ENCODE data around the gene PTPN13.

The PTPN13 gene

DNA sequence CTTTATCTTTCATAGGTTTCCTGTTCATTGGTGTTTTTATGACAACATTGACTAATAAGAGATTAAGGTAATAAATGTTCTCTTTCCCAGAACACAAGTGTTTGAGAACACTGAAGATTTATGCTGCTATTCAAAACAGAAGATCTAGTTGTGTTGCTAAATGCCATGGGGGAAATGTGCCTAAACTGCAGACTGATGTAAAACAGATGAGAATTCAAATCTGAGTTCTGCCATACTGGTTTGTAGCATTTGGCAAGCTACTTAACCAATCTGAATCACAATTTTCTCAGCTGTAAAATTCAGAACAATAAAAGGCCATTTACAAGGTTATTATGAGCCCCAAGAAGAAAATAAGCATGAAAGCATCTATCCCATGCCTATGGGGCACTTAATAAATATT lies 252.8 kb downstream of the PTPN13 start:
- H2AFZ ChIP-seq = no peak overlapping the region
- H3K4me3 ChIP-seq (ENCODE audit: low read depth, low read length) = no peak overlapping the region
- TF ChIP-seq, protein P1, sequence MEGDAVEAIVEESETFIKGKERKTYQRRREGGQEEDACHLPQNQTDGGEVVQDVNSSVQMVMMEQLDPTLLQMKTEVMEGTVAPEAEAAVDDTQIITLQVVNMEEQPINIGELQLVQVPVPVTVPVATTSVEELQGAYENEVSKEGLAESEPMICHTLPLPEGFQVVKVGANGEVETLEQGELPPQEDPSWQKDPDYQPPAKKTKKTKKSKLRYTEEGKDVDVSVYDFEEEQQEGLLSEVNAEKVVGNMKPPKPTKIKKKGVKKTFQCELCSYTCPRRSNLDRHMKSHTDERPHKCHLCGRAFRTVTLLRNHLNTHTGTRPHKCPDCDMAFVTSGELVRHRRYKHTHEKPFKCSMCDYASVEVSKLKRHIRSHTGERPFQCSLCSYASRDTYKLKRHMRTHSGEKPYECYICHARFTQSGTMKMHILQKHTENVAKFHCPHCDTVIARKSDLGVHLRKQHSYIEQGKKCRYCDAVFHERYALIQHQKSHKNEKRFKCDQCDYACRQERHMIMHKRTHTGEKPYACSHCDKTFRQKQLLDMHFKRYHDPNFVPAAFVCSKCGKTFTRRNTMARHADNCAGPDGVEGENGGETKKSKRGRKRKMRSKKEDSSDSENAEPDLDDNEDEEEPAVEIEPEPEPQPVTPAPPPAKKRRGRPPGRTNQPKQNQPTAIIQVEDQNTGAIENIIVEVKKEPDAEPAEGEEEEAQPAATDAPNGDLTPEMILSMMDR (IDR thresholded peaks at IDR 0.05) = no peak
- no peaks in the 10 kb centered on the region for H3K79me2 ChIP-seq
- no peak overlapping the region for H3K4me2 ChIP-seq (ENCODE audit: low read length)
- no peak overlapping the region for H3K27ac ChIP-seq
- no peaks in the 10 kb centered on the region for H3K27me3 ChIP-seq (ENCODE audit: control insufficient read depth, insufficient read depth, low read length)
- no peaks in the 10 kb centered on the region for H3K4me1 ChIP-seq
- no peaks in the 10 kb centered on the region for H3K9me3 ChIP-seq (ENCODE audit: control insufficient read depth, low read length)
- no peaks in the 10 kb centered on the region for H3K36me3 ChIP-seq (ENCODE audit: control insufficient read depth, insufficient read depth, low read length)
- H3K9ac ChIP-seq = no peak overlapping the region

DNA sequence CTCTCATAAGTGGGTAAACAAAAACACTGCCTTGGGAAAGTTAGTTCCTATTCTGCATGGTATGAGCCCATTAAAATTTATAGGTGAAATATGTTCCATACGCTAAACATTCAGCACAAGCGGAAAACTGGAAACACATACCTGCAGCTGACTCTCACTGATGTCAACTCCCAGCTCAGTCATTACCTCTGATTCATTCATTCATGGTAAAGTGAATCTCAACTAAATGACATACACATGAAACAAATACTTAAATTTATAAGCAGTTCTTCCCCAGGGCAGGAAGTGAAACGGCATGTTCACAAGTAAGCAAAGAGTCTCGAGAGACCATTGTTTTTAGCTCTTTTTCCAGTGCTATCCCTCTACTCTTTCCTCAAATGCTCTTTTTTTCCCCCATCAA lies 253.5 kb downstream of the PTPN13 start:
- Histone ChIP-seq H2AFZ (no peak overlapping the region), H3K4me3 (ENCODE audit: low read depth, low read length) (no peak overlapping the region), H3K79me2 (no peaks in the 10 kb centered on the region), H3K4me1 (no peaks in the 10 kb centered on the region), H3K9ac (no peak overlapping the region), H3K36me3 (ENCODE audit: control insufficient read depth, insufficient read depth, low read length) (no peaks in the 10 kb centered on the region), H3K4me2 (ENCODE audit: low read length) (no peak overlapping the region), H3K27ac (peak overlapping the region; percentile 60), H3K9me3 (ENCODE audit: control insufficient read depth, low read length) (no peaks in the 10 kb centered on the region), H3K27me3 (ENCODE audit: control insufficient read depth, insufficient read depth, low read length) (no peaks in the 10 kb centered on the region)
- TF ChIP-seq, protein P1 (IDR thresholded peaks at IDR 0.05) = no peak

DNA sequence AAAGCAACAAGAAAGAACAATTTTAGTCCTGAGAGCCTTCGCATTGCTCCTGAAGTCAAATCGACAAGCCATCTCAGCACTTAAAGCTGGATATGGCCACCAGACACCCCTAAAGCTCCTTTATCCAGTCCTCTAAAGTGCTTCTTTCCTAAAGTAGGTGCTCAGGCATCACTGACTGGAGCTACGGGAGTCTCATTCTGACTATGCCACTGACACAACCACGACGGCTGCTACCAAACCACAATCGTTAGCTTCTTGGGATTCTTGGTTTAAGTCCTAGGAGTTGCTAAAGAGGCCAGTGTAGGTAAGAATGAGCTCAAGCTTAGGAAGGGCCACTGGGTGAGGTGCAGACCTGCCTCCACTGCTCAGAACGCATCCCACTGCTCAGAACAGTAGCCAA lies 254.0 kb downstream of the PTPN13 start:
- H2AFZ ChIP-seq = no peak overlapping the region
- H3K4me1 ChIP-seq = no peaks in the 10 kb centered on the region
- H3K79me2 ChIP-seq = no peaks in the 10 kb centered on the region
- H3K9ac ChIP-seq = no peak overlapping the region
- no peak overlapping the region for H3K4me2 ChIP-seq (ENCODE audit: low read length)
- no peaks in the 10 kb centered on the region for H3K36me3 ChIP-seq (ENCODE audit: control insufficient read depth, insufficient read depth, low read length)
- H3K27ac ChIP-seq = peak overlapping the region; percentile 60
- peak overlapping the region; percentile 33 for H3K4me3 ChIP-seq (ENCODE audit: low read depth, low read length)
- H3K9me3 ChIP-seq (ENCODE audit: control insufficient read depth, low read length) = no peaks in the 10 kb centered on the region
- H3K27me3 ChIP-seq (ENCODE audit: control insufficient read depth, insufficient read depth, low read length) = no peaks in the 10 kb centered on the region
- TF ChIP-seq, protein P1 (IDR thresholded peaks at IDR 0.05) = no peak

DNA sequence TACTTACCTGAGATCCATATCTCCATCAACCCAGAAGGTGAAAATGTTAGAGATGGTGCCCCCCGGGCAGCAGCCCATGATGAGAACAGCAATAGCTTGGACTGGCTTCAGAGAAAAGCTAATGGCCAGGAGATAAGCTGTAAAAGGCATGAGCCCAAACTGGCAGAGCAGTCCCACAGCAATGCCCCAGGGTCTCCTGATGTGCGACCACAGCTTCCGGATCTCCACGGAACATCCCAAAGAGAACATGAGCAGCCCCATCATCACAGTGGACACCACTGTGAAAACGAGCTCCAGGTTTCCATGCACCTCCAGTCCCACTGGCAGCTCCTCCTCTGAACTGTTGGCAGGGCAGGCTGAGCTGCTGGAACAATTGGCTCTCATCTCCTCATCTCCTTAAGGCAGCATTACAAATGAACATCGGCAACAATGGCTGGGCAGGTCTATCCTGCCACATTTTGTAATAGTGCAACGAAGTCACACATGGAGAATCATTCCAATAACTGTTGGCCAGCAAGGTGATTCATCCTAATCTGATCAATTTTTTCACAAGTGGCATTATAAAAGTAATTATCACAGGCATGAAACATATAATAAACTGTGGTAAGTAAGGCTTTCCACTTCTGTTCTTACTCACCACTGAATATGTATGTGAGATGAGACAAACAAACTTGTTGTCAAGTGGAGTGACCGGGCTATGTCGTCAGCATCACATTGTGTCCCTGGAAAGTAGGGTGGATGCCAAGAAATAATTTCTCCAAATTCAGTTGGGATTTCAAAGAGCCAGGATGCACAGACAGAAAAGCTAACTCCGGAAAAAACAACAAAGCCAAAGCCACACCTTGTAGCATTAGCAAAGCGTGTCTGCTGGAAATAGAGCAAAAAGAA lies 254.9 kb downstream of the PTPN13 start, which contains the start of gene SLC10A6:
Gene SLC10A6, minus strand, starts transcription at position 653 of the 888 bp plus-strand sequence. Its CDS starts 269 bp downstream, at position 384.
- Histone ChIP-seq H3K79me2 (no peaks in the 10 kb centered on the region), H2AFZ (no peak within 1 kb of the TSS), H3K4me3 (ENCODE audit: low read depth, low read length) (peak within 1 kb of the TSS; percentile 33), H3K4me1 (no peaks in the 10 kb centered on the region), H3K9ac (no peak within 1 kb of the TSS), H3K4me2 (ENCODE audit: low read length) (peak within 1 kb of the TSS; percentile 10), H3K9me3 (ENCODE audit: control insufficient read depth, low read length) (no peaks in the 10 kb centered on the region), H3K27me3 (ENCODE audit: control insufficient read depth, insufficient read depth, low read length) (no peaks in the 10 kb centered on the region), H3K27ac (peak within 1 kb of the TSS; percentile 60), H3K36me3 (ENCODE audit: control insufficient read depth, insufficient read depth, low read length) (no peaks in the 10 kb centered on the region)
- TF ChIP-seq, protein P1 (IDR thresholded peaks at IDR 0.05) = no peak
